NCI-H2196 (cell line): Measurements from ENCODE around the gene IER5L.
"Not testable (repeated sequence)": the region's sequence is repeated elsewhere in the genome, so short reads cannot be mapped to it uniquely, and the experiment has no call there.

ENCODE experiments used
- DNase-seq: peaks from one replicate; lab custom pipeline; 2025; ENCODE audit not compliant: unreplicated experiment; lab: John Stamatoyannopoulos, UW

IER5L gene

GRCh38 chr9:129203556-129203909, 25.5 kb upstream of the IER5L start:
- DNase-seq, result no peak

GRCh38 chr9:129202613-129203555, 24.8 kb upstream of the IER5L start:
- DNase-seq, result peak; percentile 76

GRCh38 chr9:129201866-129202265, 23.8 kb upstream of the IER5L start:
- no peak for DNase-seq

- DNase-seq, result no peak
These were observed 23.2 kb upstream of the IER5L start for GRCh38 chr9:129201289-129201688.

GRCh38 chr9:129200255-129200654, 22.2 kb upstream of the IER5L start:
- DNase-seq, result no peak

GRCh38 chr9:129199044-129199435, 21.0 kb upstream of the IER5L start:
- DNase-seq, result no peak

- no peak for DNase-seq
These were observed 20.4 kb upstream of the IER5L start for GRCh38 chr9:129198319-129199043.

- DNase-seq, result no peak
These were observed 19.9 kb upstream of the IER5L start for GRCh38 chr9:129197978-129198318.

- not testable (repeated sequence) for DNase-seq
These were observed 19.0 kb upstream of the IER5L start for GRCh38 chr9:129197045-129197444.

GRCh38 chr9:129195606-129196005, 17.5 kb upstream of the IER5L start:
- no peak for DNase-seq

GRCh38 chr9:129194221-129194620, 16.2 kb upstream of the IER5L start:
- DNase-seq, result no peak

GRCh38 chr9:129193655-129194054, 15.6 kb upstream of the IER5L start:
- DNase-seq, result no peak

GRCh38 chr9:129191234-129191633, 13.2 kb upstream of the IER5L start:
- DNase-seq, result no peak

GRCh38 chr9:129189971-129190370, 11.9 kb upstream of the IER5L start:
- not testable (repeated sequence) for DNase-seq

GRCh38 chr9:129187042-129187441, 9.0 kb upstream of the IER5L start:
- DNase-seq, result no peak

- DNase-seq, result no peak
These were observed 7.9 kb upstream of the IER5L start for GRCh38 chr9:129185991-129186390.

GRCh38 chr9:129185402-129185801, 7.3 kb upstream of the IER5L start:
- no peak for DNase-seq

GRCh38 chr9:129184596-129185122, 6.6 kb upstream of the IER5L start:
- no peak for DNase-seq

GRCh38 chr9:129184219-129184524, 6.1 kb upstream of the IER5L start:
- DNase-seq, result no peak

GRCh38 chr9:129183495-129184218, 5.6 kb upstream of the IER5L start:
- no peak for DNase-seq

- no peak for DNase-seq
These were observed 4.8 kb upstream of the IER5L start for GRCh38 chr9:129182625-129183494.
